A549 (cell line): Measurements from ENCODE around the gene CERKL. TPM values are rescaled to one million over a fixed set of nuclear protein-coding genes. Genes with fewer than 3 reads are reported as not detected.

Experiments used
- ATAC-seq, 2 experiments: fragments of 200-7000 bp in 1 of 2; fragments of >200 bp in 1 of 2; cut with Nextera tagmentation in 1 of 2; cut with Tn5 transposase in 1 of 2; 3 replicates each; pipeline versions ENCODE4 v1.8.0 to v1.9.1; 2018 to 2020; ENCODE audit warnings: mild to moderate bottlenecking in 1 of 2, moderate library complexity in 1 of 2
- CTCF ChIA-PET: fragments of 300-600 bp; sonication (Branson Sonifier 250); formaldehyde crosslinking; extraction: SDS; loops from one replicate; lab custom pipeline; 2021; ENCODE audit warnings: antibody characterized with exemption, inconsistent platforms; lab: Yijun Ruan, JAX
- POLR2A ChIA-PET: fragments of 350-600 bp; formaldehyde crosslinking; extraction: SDS; loops from one replicate; lab custom pipeline; 2021; ENCODE audit warnings: antibody characterized with exemption, inconsistent platforms; lab: Yijun Ruan, JAX
- DNase-seq, 2 experiments: peaks; one replicate each; pipeline versions ENCODE4 v3.0.0 to v3.0.0-alpha.2; 2011 to 2016; ENCODE audit warnings: low read depth in 1 of 2, low spot score in 1 of 2
- FAIRE-seq: peaks from 2 replicates; lab custom pipeline; 2011; peaks lifted over from hg19 to GRCh38; lab: Jason Lieb, UNC
- H3K27ac ChIP-seq, 2 experiments: fragments of >200 bp; sonication (Bioruptor Twin); formaldehyde crosslinking; 3 replicates each; pipeline ENCODE4 v1.5.1; 2016 to 2017
- H3K4me1 ChIP-seq: fragments of >200 bp; sonication (Bioruptor Twin); formaldehyde crosslinking; 3 replicates; pipeline ENCODE4 v1.6.1; 2016
- H3K4me2 ChIP-seq: fragments of >200 bp; sonication (Bioruptor Twin); formaldehyde crosslinking; 3 replicates; pipeline ENCODE4 v1.6.1; 2016
- H3K4me3 ChIP-seq: fragments of >200 bp; sonication (Bioruptor Twin); formaldehyde crosslinking; 3 replicates; pipeline ENCODE4 v1.5.1; 2016
- H3K9me3 ChIP-seq: fragments of >200 bp; sonication (Bioruptor Twin); formaldehyde crosslinking; 3 replicates; pipeline ENCODE4 v1.6.1; 2016
- CBX2 ChIP-seq: fragments of 200-600 bp; sonication (generic); IDR thresholded peaks from 2 replicates; pipeline ENCODE4 v1.6.1; 2016; ENCODE audit warnings: low read depth, mild to moderate bottlenecking, borderline replicate concordance
- CHD4 ChIP-seq: fragments of 200-600 bp; sonication (generic); IDR thresholded peaks from 2 replicates; pipeline ENCODE4 v1.6.1; 2016; ENCODE audit warnings: antibody characterized with exemption, mild to moderate bottlenecking, borderline replicate concordance
- EP300 ChIP-seq, 2 experiments: fragments of >200 bp; sonication (Bioruptor Twin); formaldehyde crosslinking; IDR thresholded peaks; 2 replicates in 1 of 2; 3 replicates in 1 of 2; pipeline ENCODE4 v1.6.1; 2016 to 2017
- GATA3 ChIP-seq: IDR thresholded peaks from 2 replicates; pipeline ENCODE4 v1.6.1; 2012; ENCODE audit warnings: borderline replicate concordance
- HDAC2 ChIP-seq: fragments of 200-600 bp; sonication (generic); IDR thresholded peaks from 2 replicates; pipeline ENCODE4 v1.6.1; 2016
- HOXA7 ChIP-seq: fragments of 250-450 bp; sonication (Bioruptor Pico); IDR thresholded peaks from 2 replicates; pipeline ENCODE4 v1.5.0; 2020; ENCODE audit warnings: mild to moderate bottlenecking, moderate library complexity
- JUNB ChIP-seq: fragments of >200 bp; sonication (Bioruptor Twin); formaldehyde crosslinking; IDR thresholded peaks from 2 replicates; pipeline ENCODE4 v1.6.1; 2016
- MAFK ChIP-seq: fragments of 450-650 bp; IDR thresholded peaks from 2 replicates; pipeline ENCODE4 v1.6.1; 2014; ENCODE audit not compliant: partially characterized antibody
- MAZ ChIP-seq: fragments of 150-350 bp; IDR thresholded peaks from 2 replicates; pipeline ENCODE4 v1.6.1; 2014; ENCODE audit warnings: antibody characterized with exemption, low read depth, low read length, borderline replicate concordance
- MYC ChIP-seq: IDR thresholded peaks from 2 replicates; pipeline ENCODE4 v1.6.1; 2012; ENCODE audit warnings: mild to moderate bottlenecking, inconsistent platforms, low read length, improper control_type of control experiment, borderline replicate concordance
- PHF8 ChIP-seq: fragments of 200-600 bp; sonication (generic); IDR thresholded peaks from 2 replicates; pipeline ENCODE4 v1.6.1; 2016; ENCODE audit warnings: low read depth, mild to moderate bottlenecking, antibody characterized with exemption, moderate library complexity, borderline replicate concordance
- POLR2AphosphoS2 ChIP-seq: conservative IDR thresholded peaks from 2 replicates; pipeline ENCODE4 v1.6.1; 2012; ENCODE audit warnings: low read length, improper control_type of control experiment, inconsistent platforms
- REST ChIP-seq: fragments of 200-600 bp; sonication (generic); IDR thresholded peaks from 2 replicates; pipeline ENCODE4 v1.6.1; 2016; ENCODE audit warnings: antibody characterized with exemption, mild to moderate bottlenecking, moderate library complexity
- SMC3 ChIP-seq: fragments of >200 bp; sonication (Bioruptor Twin); formaldehyde crosslinking; IDR thresholded peaks from 3 replicates; pipeline ENCODE4 v1.6.1; 2018; ENCODE audit warnings: inconsistent platforms
- SREBF2 ChIP-seq: fragments of 450-650 bp; IDR thresholded peaks from 2 replicates; pipeline ENCODE4 v1.6.1; 2014; ENCODE audit warnings: mild to moderate bottlenecking, moderate library complexity
- TFCP2L1 ChIP-seq: fragments of 250-450 bp; sonication (Bioruptor Pico); IDR thresholded peaks from 2 replicates; pipeline ENCODE4 v1.5.0; 2021; ENCODE audit warnings: mild to moderate bottlenecking
- ZSCAN20 ChIP-seq: fragments of 250-450 bp; sonication (Bioruptor Pico); IDR thresholded peaks from 2 replicates; pipeline ENCODE4 v1.8.0; 2022; ENCODE audit warnings: mild to moderate bottlenecking, moderate library complexity
- WGBS: methylation state at CpG from one replicate; pipeline ENCODE4 v1.1.6; 2017; ENCODE audit errors: missing lambda C conversion rate; 5-methylcytosine and 5-hydroxymethylcytosine counted together
- polyA plus RNA-seq, 4 experiments: library from polyadenylated mRNA; depleted of rRNA in 3 of 4; stranded (reverse); fragments of >200 nt; fragmentation: RNase III in 1 of 4; extraction: RNeasy Plus Mini Kit Qiagen cat#74134 plus additional on column Dnase treatment in 1 of 4; gene quantifications; 2 replicates in 3 of 4; 3 replicates in 1 of 4; pipeline ENCODE4 v1.2.3, GENCODE V29; 2011 to 2017
- TF ChIP-seq, protein P1 (sequence below): IDR thresholded peaks from 2 replicates; pipeline ENCODE4 v1.6.1; 2012; ENCODE audit warnings: low read depth, borderline replicate concordance
- TF ChIP-seq, protein P2 (sequence below): IDR thresholded peaks from 2 replicates; pipeline ENCODE4 v1.6.1; 2012
- TF ChIP-seq, protein P3 (sequence below): IDR thresholded peaks from 2 replicates; pipeline ENCODE4 v1.6.1; 2012

The CERKL gene
- polyA plus RNA-seq, 2 of the 4 experiments (the other 2 are of a cell fraction) = 0.30 to 0.85 TPM

DNA sequence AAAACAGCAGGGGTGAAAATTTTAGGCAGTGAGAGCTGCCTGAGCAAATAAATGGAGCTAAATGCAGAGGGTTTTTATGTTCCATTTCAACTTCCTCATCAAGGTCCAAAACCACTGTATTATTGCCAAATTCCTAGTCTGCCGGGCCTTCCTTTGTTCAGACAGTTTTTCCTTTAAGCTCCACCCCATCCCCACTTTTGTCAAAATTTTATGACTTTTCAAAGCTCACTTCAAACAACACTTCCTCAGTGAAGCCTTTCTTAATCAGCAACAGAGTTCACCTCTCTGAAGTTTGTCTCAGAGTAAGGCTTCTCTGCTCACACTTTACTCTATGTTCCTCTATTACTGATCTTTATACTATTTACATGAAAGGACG lies 81.3 kb downstream of the CERKL start:
- H3K4me2 ChIP-seq = no peak overlapping the region
- H3K9me3 ChIP-seq = no peaks in the 10 kb centered on the region
- ATAC-seq (no peak), DNase-seq (no peak), FAIRE-seq (no peak)
- TF ChIP-seq MAZ (no peak), ZSCAN20 (CRISPR knock-in tag) (no peak), HDAC2 (no peak), REST (no peak), PHF8 (no peak), JUNB (no peak), MAFK (no peak), POLR2AphosphoS2 (no peak), CBX2 (no peak), HOXA7 (CRISPR knock-in tag) (no peak), CHD4 (no peak), TFCP2L1 (CRISPR knock-in tag) (no peak)
- TF ChIP-seq, protein P1, sequence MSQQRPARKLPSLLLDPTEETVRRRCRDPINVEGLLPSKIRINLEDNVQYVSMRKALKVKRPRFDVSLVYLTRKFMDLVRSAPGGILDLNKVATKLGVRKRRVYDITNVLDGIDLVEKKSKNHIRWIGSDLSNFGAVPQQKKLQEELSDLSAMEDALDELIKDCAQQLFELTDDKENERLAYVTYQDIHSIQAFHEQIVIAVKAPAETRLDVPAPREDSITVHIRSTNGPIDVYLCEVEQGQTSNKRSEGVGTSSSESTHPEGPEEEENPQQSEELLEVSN = no peak
- TF ChIP-seq, protein P2, sequence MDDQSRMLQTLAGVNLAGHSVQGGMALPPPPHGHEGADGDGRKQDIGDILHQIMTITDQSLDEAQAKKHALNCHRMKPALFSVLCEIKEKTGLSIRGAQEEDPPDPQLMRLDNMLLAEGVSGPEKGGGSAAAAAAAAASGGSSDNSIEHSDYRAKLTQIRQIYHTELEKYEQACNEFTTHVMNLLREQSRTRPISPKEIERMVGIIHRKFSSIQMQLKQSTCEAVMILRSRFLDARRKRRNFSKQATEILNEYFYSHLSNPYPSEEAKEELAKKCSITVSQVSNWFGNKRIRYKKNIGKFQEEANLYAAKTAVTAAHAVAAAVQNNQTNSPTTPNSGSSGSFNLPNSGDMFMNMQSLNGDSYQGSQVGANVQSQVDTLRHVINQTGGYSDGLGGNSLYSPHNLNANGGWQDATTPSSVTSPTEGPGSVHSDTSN = no peak
- TF ChIP-seq, protein P3, sequence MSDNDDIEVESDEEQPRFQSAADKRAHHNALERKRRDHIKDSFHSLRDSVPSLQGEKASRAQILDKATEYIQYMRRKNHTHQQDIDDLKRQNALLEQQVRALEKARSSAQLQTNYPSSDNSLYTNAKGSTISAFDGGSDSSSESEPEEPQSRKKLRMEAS = no peak
- ChIA-PET CTCF (interaction anchor here (10.3 kb wide), 1 partner anchor 141 kb away, joined by 129 read pairs; no protein-coding TSS in a partner anchor), POLR2A (no interaction called here)
- H3K4me3 ChIP-seq = no peak overlapping the region
- no peaks in the 10 kb centered on the region for H3K4me1 ChIP-seq
- H3K27ac ChIP-seq = no peak overlapping the region
- 39% methylated on average over 2 of the region's 2 CpGs for WGBS

DNA sequence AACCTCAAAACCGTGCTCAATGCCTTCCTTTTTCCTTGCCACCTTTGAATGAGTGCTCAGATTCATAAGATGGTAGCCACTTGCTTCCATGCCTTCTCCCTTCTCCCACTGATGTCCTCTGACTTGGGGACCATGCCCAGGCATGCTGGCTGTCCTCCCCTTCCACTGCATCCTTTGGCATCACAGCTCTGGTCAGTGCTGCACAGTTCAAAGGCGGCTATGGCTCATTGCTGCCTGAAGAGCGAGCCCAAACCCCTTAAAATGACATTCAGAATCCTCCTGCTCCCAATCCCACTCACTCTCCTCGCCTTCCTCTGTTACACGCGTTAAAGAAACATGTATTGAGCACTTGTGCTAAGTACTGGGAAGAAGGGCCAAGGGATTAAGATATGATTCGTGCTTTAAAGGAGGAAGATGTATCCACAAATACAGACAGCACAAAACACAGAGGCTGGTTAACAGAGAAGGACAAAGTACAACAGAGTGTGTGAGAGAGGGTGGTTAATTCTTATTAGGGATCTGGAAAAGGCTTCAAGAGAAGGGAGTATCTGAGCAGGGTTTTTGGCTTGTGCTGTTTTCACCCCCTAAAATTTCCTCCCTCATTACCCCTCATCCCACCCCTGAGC lies 81.8 kb downstream of the CERKL start:
- TF ChIP-seq, protein P2 = no peak
- TF ChIP-seq SREBF2 (no peak), TFCP2L1 (CRISPR knock-in tag) (no peak), EP300 (IDR thresholded peaks at IDR 0.05) (no peak), GATA3 (no peak), HDAC2 (no peak), MYC (no peak), SMC3 (no peak)
- TF ChIP-seq, all 56 proteins: peak for 0
- Histone ChIP-seq H3K27ac (no peak overlapping the region), H3K4me3 (no peak overlapping the region), H3K4me1 (no peaks in the 10 kb centered on the region), H3K9me3 (no peaks in the 10 kb centered on the region), H3K4me2 (no peak overlapping the region)
- DNase-seq (no peak), FAIRE-seq (no peak), ATAC-seq (peak; percentile 30 to 34; a peak in 2 of 6 replicates)
- CTCF ChIA-PET = interaction anchor here (2.8 to 10.3 kb wide), 2 partner anchors 10 to 141 kb away, joined by 8 to 129 read pairs; no protein-coding TSS in a partner anchor
- 64% methylated on average over 7 of the region's 7 CpGs for WGBS
- POLR2A ChIA-PET = no interaction called here
